ENCODE results near the gene FXYD7.

Gene FXYD7

GRCh38 chr19:35128398-35129057, 14.5 kb upstream of the FXYD7 start:
- TF ChIP-seq POLR2AphosphoS5 (IDR thresholded peaks at IDR 0.05; ENCODE audit: low read depth, low read length) (no peak), SIN3A (IDR thresholded peaks at IDR 0.05; ENCODE audit: borderline replicate concordance, insufficient read depth, low read length) (no peak)

- TF ChIP-seq REST (IDR thresholded peaks at IDR 0.05; ENCODE audit: insufficient read depth in 1 of 2, low read depth in 2 of 2, low read length in 2 of 2), result no peak
Observed at GRCh38 chr19:35130761-35131720, 12.0 kb upstream of the FXYD7 start.

GRCh38 chr19:35132254-35132653, 10.8 kb upstream of the FXYD7 start:
- no peak for TF ChIP-seq REST (IDR thresholded peaks at IDR 0.05; ENCODE audit: insufficient read depth in 1 of 2, low read depth in 2 of 2, low read length in 2 of 2)
- TF ChIP-seq SIN3A (IDR thresholded peaks at IDR 0.05; ENCODE audit: borderline replicate concordance, insufficient read depth, low read length), result no peak
- TF ChIP-seq FOXP2 (optimal IDR thresholded peaks at IDR 0.05; ENCODE audit: borderline replicate concordance, extremely low read depth, extremely low read length, insufficient read depth), result no peak
- TF ChIP-seq POLR2AphosphoS5 (IDR thresholded peaks at IDR 0.05; ENCODE audit: low read depth, low read length), result no peak
- TF ChIP-seq TAF1 (IDR thresholded peaks at IDR 0.05; ENCODE audit: borderline replicate concordance, insufficient read depth, low read length), result no peak

GRCh38 chr19:35133826-35134225, 9.2 kb upstream of the FXYD7 start:
- TF ChIP-seq REST (IDR thresholded peaks at IDR 0.05; ENCODE audit: insufficient read depth in 1 of 2, low read depth in 2 of 2, low read length in 2 of 2) (no peak), FOXP2 (optimal IDR thresholded peaks at IDR 0.05; ENCODE audit: borderline replicate concordance, extremely low read depth, extremely low read length, insufficient read depth) (no peak), SIN3A (IDR thresholded peaks at IDR 0.05; ENCODE audit: borderline replicate concordance, insufficient read depth, low read length) (no peak), POLR2AphosphoS5 (IDR thresholded peaks at IDR 0.05; ENCODE audit: low read depth, low read length) (no peak), TAF1 (IDR thresholded peaks at IDR 0.05; ENCODE audit: borderline replicate concordance, insufficient read depth, low read length) (no peak)

- TF ChIP-seq SIN3A (IDR thresholded peaks at IDR 0.05; ENCODE audit: borderline replicate concordance, insufficient read depth, low read length) (no peak), FOXP2 (optimal IDR thresholded peaks at IDR 0.05; ENCODE audit: borderline replicate concordance, extremely low read depth, extremely low read length, insufficient read depth) (no peak), TAF1 (IDR thresholded peaks at IDR 0.05; ENCODE audit: borderline replicate concordance, insufficient read depth, low read length) (no peak), REST (IDR thresholded peaks at IDR 0.05; ENCODE audit: insufficient read depth in 1 of 2, low read depth in 2 of 2, low read length in 2 of 2) (no peak), POLR2AphosphoS5 (IDR thresholded peaks at IDR 0.05; ENCODE audit: low read depth, low read length) (no peak)
Observed at GRCh38 chr19:35134601-35135242, 8.3 kb upstream of the FXYD7 start, which contains the start of gene LGI4. Gene LGI4, minus strand, starts transcription at chr19:35135059. Its CDS starts 379 bp downstream, at chr19:35134680.
